HG02870 (cell line): Measurements from ENCODE around the gene ASNS.

Experiments used
- ATAC-seq: cut with Tn5 transposase; IDR thresholded peaks from one replicate; pipeline ENCODE4 v1.9.1; 2021; ENCODE audit warnings: mild to moderate bottlenecking, moderate library complexity; ENCODE audit not compliant: unreplicated experiment

Gene ASNS

GRCh38 chr7:97842772-97843345 is 29.3 kb downstream of the ASNS start:
- no peak for ATAC-seq

GRCh38 chr7:97842006-97842405 is 30.2 kb downstream of the ASNS start:
- no peak for ATAC-seq

DNA sequence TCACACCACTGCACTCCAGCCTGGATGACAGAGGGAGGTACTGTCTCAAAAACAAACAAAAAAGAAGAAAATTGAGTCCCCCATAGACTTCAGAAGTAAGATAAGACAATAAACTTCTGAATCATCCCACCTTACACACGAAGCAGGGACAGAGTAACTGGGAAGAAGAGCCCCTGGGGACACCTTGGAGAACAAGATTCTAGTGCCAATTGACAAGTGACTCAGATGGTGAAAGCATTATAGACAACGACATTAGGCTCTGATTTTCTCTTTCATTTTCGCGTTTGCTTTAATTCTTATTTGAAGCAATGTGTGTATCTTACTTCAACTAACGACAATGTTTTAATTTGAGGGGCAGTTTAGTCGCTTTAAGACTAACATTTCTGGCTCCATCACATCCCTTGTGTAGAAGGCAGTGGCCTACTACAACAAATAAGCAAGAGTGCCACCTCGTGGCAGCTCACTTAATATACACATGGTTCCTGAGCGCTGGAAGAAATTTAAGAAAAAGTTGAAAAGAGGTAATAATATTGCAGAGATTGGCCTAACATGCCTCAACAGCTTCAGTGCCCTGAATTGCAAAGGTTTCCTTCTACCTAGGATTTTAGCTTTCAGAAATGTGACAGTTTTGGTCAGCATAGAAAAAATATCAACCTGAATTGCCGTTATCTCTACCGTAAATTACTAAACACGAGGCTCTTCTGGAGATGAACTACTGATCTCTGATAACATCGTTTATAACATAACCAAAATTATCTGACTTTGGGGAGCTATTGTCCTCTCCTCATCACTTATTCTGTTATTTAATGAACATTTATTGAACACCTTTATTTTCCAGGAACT is 36.7 kb downstream of the ASNS start:
- peak; percentile 76 for ATAC-seq

DNA sequence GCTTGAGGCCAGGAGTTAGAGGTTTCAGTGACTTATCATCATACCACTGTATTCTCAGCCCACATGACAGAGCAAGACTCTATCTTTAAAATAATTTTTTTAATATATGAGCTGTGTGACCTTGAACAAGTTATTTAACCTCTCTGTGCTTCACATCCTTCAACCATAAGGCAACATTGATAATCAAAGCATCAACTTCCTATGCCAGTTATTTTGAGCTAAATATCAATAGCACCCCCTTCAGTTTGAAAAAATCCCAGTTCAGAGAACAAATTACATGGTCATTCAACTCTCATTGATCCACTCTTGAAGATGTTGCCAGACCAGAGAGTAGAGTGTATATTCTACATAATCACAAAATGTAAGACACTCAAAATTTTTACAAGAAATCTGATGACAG is 53.0 kb downstream of the ASNS start:
- ATAC-seq, result no peak

DNA sequence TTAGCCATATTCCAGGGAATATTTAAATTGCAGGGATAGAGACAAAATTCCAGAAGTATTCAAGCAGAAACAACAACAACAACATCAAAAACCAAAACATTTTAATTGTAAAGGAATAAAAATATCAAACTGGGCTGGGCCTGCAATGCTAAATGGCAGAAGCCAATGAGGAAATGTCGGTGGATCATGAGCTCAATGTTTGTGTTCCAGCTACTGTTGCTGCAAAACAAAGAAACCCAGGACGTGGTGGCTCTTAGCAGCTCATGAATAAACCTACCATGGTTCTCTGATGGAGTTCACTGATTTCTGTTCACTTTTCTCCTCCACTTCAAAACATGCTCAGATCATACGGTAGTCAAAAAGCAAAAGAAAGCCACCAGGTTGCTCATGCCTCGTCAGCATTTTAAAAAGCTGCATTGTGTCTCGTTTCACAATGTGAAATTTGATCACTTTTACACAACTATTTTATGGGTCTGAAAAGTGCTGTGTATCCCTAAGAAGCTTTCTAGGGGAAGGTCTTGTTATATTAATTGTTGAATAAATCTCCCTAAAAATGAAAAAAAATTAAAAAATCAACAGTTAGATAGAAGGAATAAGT is 54.0 kb downstream of the ASNS start:
- no peak for ATAC-seq
